Stomach smooth muscle (tissue), 2 donors: Measurements from ENCODE around the gene KLHL3.

Experiments used
- H3K27ac ChIP-seq: one replicate; pipeline ENCODE4 v1.7.0; 2013; ENCODE audit warnings: mild to moderate bottlenecking, low read length, inconsistent platforms
- H3K27me3 ChIP-seq, 2 donors: one replicate each; pipeline ENCODE4 v1.7.0; 2013; ENCODE audit warnings: low read length in 2 of 2; ENCODE audit not compliant: insufficient read depth in 2 of 2, control insufficient read depth in 1 of 2
- H3K36me3 ChIP-seq, 2 donors: one replicate each; pipeline ENCODE4 v1.7.0; 2013; ENCODE audit warnings: low read length in 2 of 2; ENCODE audit not compliant: control insufficient read depth in 2 of 2, insufficient read depth in 2 of 2
- H3K4me1 ChIP-seq: one replicate; pipeline ENCODE4 v1.7.0; 2013; ENCODE audit warnings: low read length; ENCODE audit not compliant: control insufficient read depth, insufficient read depth
- H3K4me3 ChIP-seq, 2 donors: one replicate each; pipeline ENCODE4 v1.7.0; 2013; ENCODE audit warnings: low read length in 2 of 2
- H3K9ac ChIP-seq, 2 donors: one replicate each; pipeline ENCODE4 v1.7.0; 2013; ENCODE audit warnings: low read length in 2 of 2, mild to moderate bottlenecking in 1 of 2
- H3K9me3 ChIP-seq, 2 donors: one replicate each; pipeline ENCODE4 v1.7.0; 2013; ENCODE audit warnings: low read length in 2 of 2; ENCODE audit not compliant: control insufficient read depth in 2 of 2
- donor health status: healthy.
- donor health status: Pancreatic carcinoma.

KLHL3 gene

GRCh38 chr5:137581776-137582175 is 154.1 kb downstream of the KLHL3 start:
- no peak overlapping the region for H3K9ac ChIP-seq
- peaks cover 0 to 5% of the 10 kb centered on the region in 2 donors for H3K9me3 ChIP-seq
- H3K4me1 ChIP-seq: no peaks in the 10 kb centered on the region
- H3K36me3 ChIP-seq: no peaks in the 10 kb centered on the region
- no peak overlapping the region for H3K4me3 ChIP-seq
- no peak overlapping the region for H3K27ac ChIP-seq
- H3K27me3 ChIP-seq: peaks cover 0 to 4% of the 10 kb centered on the region in 2 donors

DNA sequence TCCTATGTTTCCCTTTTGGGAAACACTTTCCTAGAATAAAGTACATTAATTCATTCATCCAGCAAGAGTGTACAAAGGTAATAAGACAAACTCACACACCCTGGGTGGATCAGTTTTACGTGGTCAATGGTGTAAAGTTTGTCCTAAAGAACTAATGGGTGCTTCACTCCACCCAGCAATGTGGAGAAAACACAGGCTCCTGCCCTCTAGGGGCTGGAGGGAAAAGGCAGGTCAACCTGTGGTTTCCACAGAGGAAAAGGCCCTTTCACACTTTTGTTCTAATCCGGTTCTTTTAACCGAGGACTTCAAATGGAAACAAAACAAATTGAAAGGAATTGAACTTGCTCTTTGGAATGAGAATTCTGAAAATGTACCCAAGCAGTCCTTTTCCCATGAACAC is 155.9 kb downstream of the KLHL3 start:
- no peaks in the 10 kb centered on the region for H3K36me3 ChIP-seq
- H3K27ac ChIP-seq: no peak overlapping the region
- no peaks in the 10 kb centered on the region for H3K9me3 ChIP-seq
- no peaks in the 10 kb centered on the region for H3K27me3 ChIP-seq
- H3K4me3 ChIP-seq: no peak overlapping the region
- no peaks in the 10 kb centered on the region for H3K4me1 ChIP-seq
- no peak overlapping the region for H3K9ac ChIP-seq

DNA sequence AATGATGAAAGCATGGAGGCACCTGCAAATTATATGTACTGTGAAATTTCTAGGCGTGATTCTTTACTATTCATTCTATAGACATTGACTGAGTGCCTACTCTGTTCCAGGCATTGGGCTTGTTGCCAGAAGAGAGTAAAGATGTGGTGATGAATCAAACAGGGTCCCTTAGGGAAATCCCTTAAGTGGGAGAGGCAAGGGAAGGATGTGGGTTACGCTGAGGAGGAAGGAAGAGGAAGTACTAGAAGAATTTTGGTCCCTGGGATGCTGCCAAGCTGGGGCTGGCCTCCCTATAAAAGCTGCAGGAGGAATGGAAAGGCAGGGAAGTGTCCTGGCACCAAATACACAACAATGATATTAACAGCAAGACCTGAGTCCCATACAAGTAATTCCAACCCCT is 160.0 kb downstream of the KLHL3 start:
- Histone ChIP-seq H3K9ac (no peak overlapping the region), H3K27me3 (peaks cover 0 to 2% of the 10 kb centered on the region in 2 donors), H3K4me1 (no peaks in the 10 kb centered on the region), H3K36me3 (no peaks in the 10 kb centered on the region), H3K27ac (no peak overlapping the region), H3K4me3 (no peak overlapping the region), H3K9me3 (no peaks in the 10 kb centered on the region)

DNA sequence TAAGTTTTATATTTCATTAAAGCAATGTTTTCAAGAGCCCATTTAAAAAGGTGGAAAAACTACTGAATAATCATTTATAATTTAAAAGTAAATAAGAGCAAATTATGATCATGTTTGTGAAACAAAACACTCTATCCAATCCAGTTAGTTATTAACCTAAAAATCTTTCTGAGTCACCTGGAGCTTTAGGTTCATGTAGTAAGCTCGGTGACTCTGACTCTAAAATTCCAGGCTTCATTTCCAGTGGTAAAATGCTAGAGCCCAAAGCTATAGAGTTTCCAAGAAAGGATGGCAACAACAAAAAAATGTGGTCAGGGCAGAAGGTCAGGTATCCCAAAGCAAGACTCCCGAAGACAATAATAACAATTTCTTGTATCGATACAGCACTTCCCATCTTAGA is 160.7 kb downstream of the KLHL3 start:
- H3K27me3 ChIP-seq: peaks cover 0 to 2% of the 10 kb centered on the region in 2 donors
- no peaks in the 10 kb centered on the region for H3K36me3 ChIP-seq
- H3K27ac ChIP-seq: no peak overlapping the region
- no peaks in the 10 kb centered on the region for H3K9me3 ChIP-seq
- H3K9ac ChIP-seq: no peak overlapping the region
- H3K4me3 ChIP-seq: no peak overlapping the region
- no peaks in the 10 kb centered on the region for H3K4me1 ChIP-seq

DNA sequence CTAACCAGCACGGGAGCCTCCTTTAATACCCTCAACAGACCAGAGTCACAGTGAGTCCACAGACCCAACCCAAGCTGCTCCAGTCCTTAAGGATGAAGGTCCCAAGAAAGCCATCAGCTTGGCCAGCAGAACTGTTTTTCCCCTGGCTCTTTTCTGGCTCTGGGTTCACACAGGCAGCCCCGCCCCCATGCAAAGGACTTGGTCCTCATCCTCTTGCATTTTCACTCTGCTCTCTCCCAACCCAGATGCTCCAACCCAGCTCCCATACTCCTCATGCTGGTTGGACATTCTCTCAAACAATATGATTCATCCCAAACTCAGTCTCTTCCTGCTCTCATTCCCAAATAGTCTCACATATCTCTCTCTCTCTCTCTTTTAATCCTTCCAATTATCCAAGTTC is 162.5 kb downstream of the KLHL3 start:
- Histone ChIP-seq H3K9me3 (no peaks in the 10 kb centered on the region), H3K4me1 (no peaks in the 10 kb centered on the region), H3K36me3 (no peaks in the 10 kb centered on the region), H3K27me3 (peaks cover 0 to 2% of the 10 kb centered on the region in 2 donors), H3K4me3 (no peak overlapping the region), H3K9ac (no peak overlapping the region), H3K27ac (no peak overlapping the region)

DNA sequence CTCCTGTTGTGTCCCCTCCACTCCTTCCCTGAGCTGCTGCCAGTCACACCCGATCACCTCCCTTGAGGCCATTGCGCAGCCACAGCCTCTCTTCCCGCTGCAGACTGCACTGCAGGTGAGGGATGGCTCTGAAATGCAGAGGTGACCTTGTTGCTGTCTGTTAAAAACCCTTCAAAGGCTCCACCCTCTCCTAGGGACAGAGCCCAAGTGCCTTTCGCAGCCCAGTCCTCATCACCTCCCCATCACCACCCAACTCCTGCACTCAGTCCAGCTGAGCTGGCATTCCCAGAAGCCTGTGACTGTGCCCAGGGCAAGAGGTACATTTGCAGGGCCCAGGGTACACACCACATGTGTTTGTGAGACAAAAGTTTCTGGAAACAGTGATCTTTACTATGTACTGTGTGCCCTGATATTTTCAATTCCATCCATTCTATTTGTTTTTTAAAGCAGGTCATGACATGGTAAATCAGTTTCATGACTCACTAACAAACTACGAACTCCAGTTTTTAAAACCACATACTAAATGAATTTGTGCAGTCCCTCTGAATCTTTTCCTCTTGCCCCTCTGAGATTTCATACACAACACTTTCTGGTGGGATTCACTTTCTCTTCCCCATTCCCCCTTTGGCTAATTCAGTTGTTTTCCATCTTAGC is 163.7 kb downstream of the KLHL3 start:
- Histone ChIP-seq H3K9ac (no peak overlapping the region), H3K36me3 (no peaks in the 10 kb centered on the region), H3K27ac (no peak overlapping the region), H3K27me3 (peaks cover 0 to 2% of the 10 kb centered on the region in 2 donors), H3K4me1 (no peaks in the 10 kb centered on the region), H3K4me3 (no peak overlapping the region), H3K9me3 (no peaks in the 10 kb centered on the region)

DNA sequence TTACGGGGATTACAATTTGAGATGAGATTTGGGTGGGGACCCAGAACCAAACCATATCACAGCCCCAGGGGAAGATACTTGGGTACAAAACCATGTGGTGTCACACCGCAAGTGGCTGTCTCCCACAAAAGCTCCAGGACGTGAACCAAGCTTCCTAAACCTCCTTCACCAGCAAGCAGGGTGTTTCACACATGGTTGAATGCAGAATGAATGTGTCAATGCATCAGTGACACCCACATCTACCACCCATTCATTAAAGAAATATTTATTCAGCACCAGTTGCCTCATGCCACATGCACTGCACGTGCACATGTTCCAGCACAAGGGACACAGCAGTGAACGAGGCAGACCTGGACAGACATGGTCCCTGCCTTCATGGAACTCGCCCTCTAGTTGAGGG is 165.8 kb downstream of the KLHL3 start:
- Histone ChIP-seq H3K4me3 (no peak overlapping the region), H3K9me3 (no peaks in the 10 kb centered on the region), H3K27ac (no peak overlapping the region), H3K9ac (no peak overlapping the region), H3K36me3 (no peaks in the 10 kb centered on the region), H3K4me1 (no peaks in the 10 kb centered on the region), H3K27me3 (peaks cover 0 to 6% of the 10 kb centered on the region in 2 donors)
